Hepatic stellate cell (primary cell): ENCODE data around the gene KLF1.
"Not testable (repeated sequence)": the region's sequence is repeated elsewhere in the genome, so short reads cannot be mapped to it uniquely, and the experiment has no call there.

Experiments used
- DNase-seq: peaks from one replicate; pipeline ENCODE4 v3.0.0; 2011; ENCODE audit warnings: low spot score

The KLF1 gene

GRCh38 chr19:12890787-12891552 lies 4.0 kb upstream of the KLF1 start, which contains the start of gene GCDH:
Gene GCDH (plus strand): TSS chr19:12891160. CDS start chr19:12891305, 145 bp downstream.
- peak; percentile 100 for DNase-seq

GRCh38 chr19:12890299-12890786 lies 3.3 kb upstream of the KLF1 start:
- DNase-seq: not testable (repeated sequence)

- DNase-seq: no peak
Observed at GRCh38 chr19:12888006-12888603, 1.1 kb upstream of the KLF1 start.

- DNase-seq: no peak
Observed at GRCh38 chr19:12886651-12886968, 391 bp downstream of the KLF1 start.

GRCh38 chr19:12885749-12886650 lies 1.0 kb downstream of the KLF1 start:
- no peak for DNase-seq

- DNase-seq: peak; percentile 66
Observed at GRCh38 chr19:12884926-12885748, 1.9 kb downstream of the KLF1 start.

- DNase-seq: no peak
Observed at GRCh38 chr19:12884627-12884925, 2.4 kb downstream of the KLF1 start.

GRCh38 chr19:12884202-12884601 lies 2.8 kb downstream of the KLF1 start:
- no peak for DNase-seq

GRCh38 chr19:12882589-12882988 lies 4.4 kb downstream of the KLF1 start:
- no peak for DNase-seq

GRCh38 chr19:12881172-12881808 lies 5.7 kb downstream of the KLF1 start, which contains the start of gene DNASE2:
Gene DNASE2 (minus strand): TSS chr19:12881449. CDS start chr19:12881375, 74 bp downstream.
- DNase-seq: peak; percentile 99

- peak; percentile 50 for DNase-seq
Observed at GRCh38 chr19:12880551-12881171, 6.3 kb downstream of the KLF1 start.

- DNase-seq: no peak
Observed at GRCh38 chr19:12875086-12875485, 11.9 kb downstream of the KLF1 start.

GRCh38 chr19:12873891-12874745 lies 12.9 kb downstream of the KLF1 start:
- DNase-seq: no peak

GRCh38 chr19:12872941-12873890 lies 13.8 kb downstream of the KLF1 start:
- peak; percentile 56 for DNase-seq

GRCh38 chr19:12872255-12872654 lies 14.7 kb downstream of the KLF1 start:
- DNase-seq: no peak

- no peak for DNase-seq
Observed at GRCh38 chr19:12871681-12872080, 15.3 kb downstream of the KLF1 start.

- DNase-seq: peak; percentile 52
Observed at GRCh38 chr19:12868540-12869112, 18.4 kb downstream of the KLF1 start.
